ENCODE results near the gene MEIS1.

Gene MEIS1

DNA sequence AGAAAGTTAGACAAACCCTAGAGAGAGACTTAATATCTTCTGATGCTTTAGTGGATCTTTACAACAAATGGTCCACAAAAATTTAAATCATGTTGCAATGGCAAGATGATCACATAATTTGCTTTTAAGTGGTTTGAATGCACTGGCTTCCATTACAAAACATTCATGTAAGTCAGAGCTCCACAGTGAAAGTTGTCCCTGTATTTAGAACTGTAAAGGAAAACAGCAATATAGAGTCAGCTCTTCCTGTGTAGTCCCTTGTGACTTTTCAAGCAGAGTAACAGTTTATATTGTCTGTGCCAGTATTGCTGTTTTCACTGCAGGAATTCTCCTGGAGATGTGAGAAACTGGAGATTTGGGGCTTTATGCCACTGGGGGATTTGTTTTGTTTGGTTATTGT is 77.7 kb downstream of the MEIS1 start:
- no peak overlapping the region for H3K4me2 ChIP-seq (ENCODE audit: low read length)
- no peaks in the 10 kb centered on the region for H3K4me1 ChIP-seq (ENCODE audit: control insufficient read depth, low read length)
- H3K9me3 ChIP-seq (ENCODE audit: control insufficient read depth, insufficient read depth, low read length): no peaks in the 10 kb centered on the region
- H3K27me3 ChIP-seq (ENCODE audit: control insufficient read depth, low read length): no peaks in the 10 kb centered on the region
- H3K27ac ChIP-seq (ENCODE audit: low read depth, low read length): no peak overlapping the region
- no peaks in the 10 kb centered on the region for H3K79me2 ChIP-seq (ENCODE audit: control insufficient read depth, low read length)
- H3K36me3 ChIP-seq (ENCODE audit: control insufficient read depth, low read length): no peaks in the 10 kb centered on the region
- H3K4me3 ChIP-seq (ENCODE audit: low read length): no peak overlapping the region
- H3F3A ChIP-seq (ENCODE audit: control insufficient read depth, insufficient read depth): no peaks in the 10 kb centered on the region
- H4K20me1 ChIP-seq (ENCODE audit: control insufficient read depth, insufficient read depth, low read depth, low read length): no peaks in the 10 kb centered on the region
- H3K9me2 ChIP-seq (replicated peaks; ENCODE audit: control insufficient read depth, low read length): no peaks in the 10 kb centered on the region
- no peak for TF ChIP-seq EZH2phosphoT487 (IDR thresholded peaks at IDR 0.05; ENCODE audit: borderline replicate concordance, low read length)
- TF ChIP-seq, protein P1, sequence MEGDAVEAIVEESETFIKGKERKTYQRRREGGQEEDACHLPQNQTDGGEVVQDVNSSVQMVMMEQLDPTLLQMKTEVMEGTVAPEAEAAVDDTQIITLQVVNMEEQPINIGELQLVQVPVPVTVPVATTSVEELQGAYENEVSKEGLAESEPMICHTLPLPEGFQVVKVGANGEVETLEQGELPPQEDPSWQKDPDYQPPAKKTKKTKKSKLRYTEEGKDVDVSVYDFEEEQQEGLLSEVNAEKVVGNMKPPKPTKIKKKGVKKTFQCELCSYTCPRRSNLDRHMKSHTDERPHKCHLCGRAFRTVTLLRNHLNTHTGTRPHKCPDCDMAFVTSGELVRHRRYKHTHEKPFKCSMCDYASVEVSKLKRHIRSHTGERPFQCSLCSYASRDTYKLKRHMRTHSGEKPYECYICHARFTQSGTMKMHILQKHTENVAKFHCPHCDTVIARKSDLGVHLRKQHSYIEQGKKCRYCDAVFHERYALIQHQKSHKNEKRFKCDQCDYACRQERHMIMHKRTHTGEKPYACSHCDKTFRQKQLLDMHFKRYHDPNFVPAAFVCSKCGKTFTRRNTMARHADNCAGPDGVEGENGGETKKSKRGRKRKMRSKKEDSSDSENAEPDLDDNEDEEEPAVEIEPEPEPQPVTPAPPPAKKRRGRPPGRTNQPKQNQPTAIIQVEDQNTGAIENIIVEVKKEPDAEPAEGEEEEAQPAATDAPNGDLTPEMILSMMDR (IDR thresholded peaks at IDR 0.05; ENCODE audit: low read depth, low read length, poor library complexity, severe bottlenecking): no peak

DNA sequence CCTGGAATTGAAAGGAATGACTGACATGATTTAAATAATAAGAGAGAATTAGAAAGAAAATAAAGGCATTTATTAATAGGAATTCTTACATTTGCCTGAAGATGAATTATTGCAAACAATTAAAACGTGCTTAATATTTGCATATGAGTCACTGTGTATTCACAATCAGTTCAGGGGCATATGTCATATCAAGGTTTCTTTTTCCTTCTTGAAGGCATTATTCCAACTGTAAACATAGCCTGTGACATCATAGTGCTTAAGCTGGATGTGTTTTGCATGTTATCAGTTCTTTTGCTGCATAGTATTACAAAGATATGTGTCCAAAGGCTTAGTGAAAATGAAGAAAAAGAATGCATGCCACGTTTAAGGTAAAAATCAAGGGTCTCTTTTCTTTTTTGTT is 80.8 kb downstream of the MEIS1 start:
- Histone ChIP-seq H3K27me3 (ENCODE audit: control insufficient read depth, low read length) (no peaks in the 10 kb centered on the region), H3K9me3 (ENCODE audit: control insufficient read depth, insufficient read depth, low read length) (no peaks in the 10 kb centered on the region), H3K27ac (ENCODE audit: low read depth, low read length) (no peak overlapping the region), H3K4me1 (ENCODE audit: control insufficient read depth, low read length) (no peaks in the 10 kb centered on the region), H3K4me3 (ENCODE audit: low read length) (no peak overlapping the region), H3K9me2 (replicated peaks; ENCODE audit: control insufficient read depth, low read length) (no peaks in the 10 kb centered on the region), H3K79me2 (ENCODE audit: control insufficient read depth, low read length) (no peaks in the 10 kb centered on the region), H3F3A (ENCODE audit: control insufficient read depth, insufficient read depth) (no peaks in the 10 kb centered on the region), H3K36me3 (ENCODE audit: control insufficient read depth, low read length) (no peaks in the 10 kb centered on the region), H3K4me2 (ENCODE audit: low read length) (no peak overlapping the region), H4K20me1 (ENCODE audit: control insufficient read depth, insufficient read depth, low read depth, low read length) (no peaks in the 10 kb centered on the region)
- TF ChIP-seq, protein P1 (IDR thresholded peaks at IDR 0.05; ENCODE audit: low read depth, low read length, poor library complexity, severe bottlenecking): no peak
- no peak for TF ChIP-seq EZH2phosphoT487 (IDR thresholded peaks at IDR 0.05; ENCODE audit: borderline replicate concordance, low read length)

DNA sequence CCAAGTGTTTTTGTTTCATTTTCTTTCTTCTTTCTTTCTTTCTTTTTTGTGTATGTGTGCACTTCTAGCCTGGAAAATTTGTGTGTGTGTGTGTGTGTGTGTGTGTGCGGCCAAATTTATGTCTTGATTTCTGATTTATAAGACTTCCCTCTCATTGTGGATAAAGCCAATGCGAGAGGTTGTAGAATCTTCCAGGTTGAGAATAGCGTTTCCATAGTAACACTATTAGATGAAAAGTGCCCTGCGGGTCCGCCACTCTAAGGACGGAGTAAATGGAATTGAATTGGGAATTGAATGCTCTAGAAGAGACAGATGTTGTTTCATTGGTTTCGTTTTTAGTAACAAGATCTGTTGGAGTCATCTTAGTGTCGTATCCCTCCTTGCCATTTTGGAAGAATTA is 81.6 kb downstream of the MEIS1 start:
- no peaks in the 10 kb centered on the region for H3K36me3 ChIP-seq (ENCODE audit: control insufficient read depth, low read length)
- H3K27ac ChIP-seq (ENCODE audit: low read depth, low read length): no peak overlapping the region
- no peaks in the 10 kb centered on the region for H3K27me3 ChIP-seq (ENCODE audit: control insufficient read depth, low read length)
- no peak overlapping the region for H3K4me3 ChIP-seq (ENCODE audit: low read length)
- no peaks in the 10 kb centered on the region for H3K79me2 ChIP-seq (ENCODE audit: control insufficient read depth, low read length)
- H3K4me1 ChIP-seq (ENCODE audit: control insufficient read depth, low read length): no peaks in the 10 kb centered on the region
- H3K9me2 ChIP-seq (replicated peaks; ENCODE audit: control insufficient read depth, low read length): no peaks in the 10 kb centered on the region
- H3K9me3 ChIP-seq (ENCODE audit: control insufficient read depth, insufficient read depth, low read length): no peaks in the 10 kb centered on the region
- H3K4me2 ChIP-seq (ENCODE audit: low read length): no peak overlapping the region
- H4K20me1 ChIP-seq (ENCODE audit: control insufficient read depth, insufficient read depth, low read depth, low read length): no peaks in the 10 kb centered on the region
- no peak for TF ChIP-seq EZH2phosphoT487 (IDR thresholded peaks at IDR 0.05; ENCODE audit: borderline replicate concordance, low read length)
- TF ChIP-seq, protein P1 (IDR thresholded peaks at IDR 0.05; ENCODE audit: low read depth, low read length, poor library complexity, severe bottlenecking): no peak
- no peaks in the 10 kb centered on the region for H3F3A ChIP-seq (ENCODE audit: control insufficient read depth, insufficient read depth)

DNA sequence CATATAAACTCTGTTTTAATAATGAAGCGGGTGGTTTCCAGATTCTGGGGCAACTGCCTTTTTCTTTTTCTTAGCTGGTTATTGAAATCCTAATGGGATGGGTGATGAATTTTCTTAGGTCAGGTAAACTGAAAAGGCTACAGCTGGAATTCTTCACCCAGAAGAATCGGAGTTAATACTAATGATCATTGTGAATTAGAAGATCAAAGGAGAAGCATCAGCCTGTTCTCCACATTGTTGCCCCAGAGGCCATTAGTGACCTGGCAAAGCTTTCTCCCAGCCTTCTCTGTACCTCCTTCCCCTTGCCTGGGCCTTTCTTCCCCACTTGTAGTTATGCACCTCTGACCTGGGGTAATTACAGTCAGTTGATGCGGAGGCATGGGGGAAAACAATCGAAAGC is 82.8 kb downstream of the MEIS1 start:
- Histone ChIP-seq H3K27ac (ENCODE audit: low read depth, low read length) (no peak overlapping the region), H3K4me2 (ENCODE audit: low read length) (no peak overlapping the region), H3K4me1 (ENCODE audit: control insufficient read depth, low read length) (no peaks in the 10 kb centered on the region), H3K9me2 (replicated peaks; ENCODE audit: control insufficient read depth, low read length) (no peaks in the 10 kb centered on the region), H3K9me3 (ENCODE audit: control insufficient read depth, insufficient read depth, low read length) (no peaks in the 10 kb centered on the region), H3K27me3 (ENCODE audit: control insufficient read depth, low read length) (no peaks in the 10 kb centered on the region), H3K36me3 (ENCODE audit: control insufficient read depth, low read length) (no peaks in the 10 kb centered on the region), H3F3A (ENCODE audit: control insufficient read depth, insufficient read depth) (no peaks in the 10 kb centered on the region), H3K79me2 (ENCODE audit: control insufficient read depth, low read length) (no peaks in the 10 kb centered on the region), H4K20me1 (ENCODE audit: control insufficient read depth, insufficient read depth, low read depth, low read length) (no peaks in the 10 kb centered on the region), H3K4me3 (ENCODE audit: low read length) (no peak overlapping the region)
- TF ChIP-seq, protein P1 (IDR thresholded peaks at IDR 0.05; ENCODE audit: low read depth, low read length, poor library complexity, severe bottlenecking): no peak
- no peak for TF ChIP-seq EZH2phosphoT487 (IDR thresholded peaks at IDR 0.05; ENCODE audit: borderline replicate concordance, low read length)
